Lung (tissue), 12 donors: ENCODE data around the gene S100PBP. TPM values are rescaled to one million over a fixed set of nuclear protein-coding genes. Genes with fewer than 3 reads are reported as not detected.

Source experiments
- ATAC-seq: fragments of 200-7000 bp; cut with Tn5 transposase; one replicate; pipeline ENCODE4 v1.9.1; 2020; ENCODE audit warnings: moderate number of reproducible peaks; ENCODE audit not compliant: insufficient read depth, low FRiP score
- DNase-seq, 3 donors: peaks; one replicate each; pipeline ENCODE4 v3.0.0-alpha.2; 2013 to 2017
- H3K27ac ChIP-seq, 2 donors: one replicate each; pipeline ENCODE4 v1.5.1; 2013; ENCODE audit warnings: mild to moderate bottlenecking in 2 of 2, moderate library complexity in 2 of 2, control low read depth in 1 of 2, inconsistent platforms in 1 of 2, low read depth in 1 of 2, low read length in 1 of 2
- H3K27me3 ChIP-seq, 3 donors: one replicate each; pipeline ENCODE4 v1.5.1; 2013; ENCODE audit warnings: low read length in 2 of 3; ENCODE audit not compliant: control insufficient read depth in 3 of 3, insufficient read depth in 3 of 3
- H3K36me3 ChIP-seq, 4 donors: one replicate each; pipeline ENCODE4 v1.5.1; 2013; ENCODE audit warnings: low read length in 4 of 4, mild to moderate bottlenecking in 1 of 4, moderate library complexity in 1 of 4; ENCODE audit not compliant: control insufficient read depth in 4 of 4, insufficient read depth in 4 of 4
- H3K4me1 ChIP-seq, 5 donors: one replicate each; pipeline ENCODE4 v1.5.1; 2013; ENCODE audit warnings: low read length in 5 of 5, mild to moderate bottlenecking in 2 of 5, moderate library complexity in 1 of 5; ENCODE audit not compliant: control insufficient read depth in 5 of 5, insufficient read depth in 5 of 5
- H3K4me3 ChIP-seq: one replicate; pipeline ENCODE4 v1.5.1; 2013; ENCODE audit warnings: mild to moderate bottlenecking, control low read depth, moderate library complexity
- H3K9ac ChIP-seq, 2 donors: one replicate each; pipeline ENCODE4 v1.5.1; 2013; ENCODE audit warnings: low read length in 2 of 2, control low read depth in 1 of 2; ENCODE audit not compliant: insufficient read depth in 1 of 2
- H3K9me3 ChIP-seq, 4 donors: one replicate each; pipeline ENCODE4 v1.5.1; 2013; ENCODE audit warnings: low read length in 3 of 4, mild to moderate bottlenecking in 1 of 4, moderate library complexity in 1 of 4; ENCODE audit not compliant: control insufficient read depth in 4 of 4, insufficient read depth in 3 of 4
- WGBS, 2 donors: extraction: QIAGEN DNeasy Blood & Tissue Kit; methylation state at CpG; one replicate each; pipeline ENCODE4 v1.1.7; 2013; 5-methylcytosine and 5-hydroxymethylcytosine counted together
- polyA plus RNA-seq, 2 donors: library from polyadenylated mRNA; stranded (reverse); fragments of 200-250 nt; gene quantifications; one replicate each; pipeline ENCODE4 v1.2.1, GENCODE V29; 2013
- total RNA-seq, 2 donors: library from RNA; depleted of rRNA in 1 of 2; stranded (reverse); fragments of >200 nt in 1 of 2; gene quantifications; one replicate each; pipeline ENCODE4 v1.2.1, GENCODE V29; 2014 to 2021
- TF ChIP-seq, protein P1 (sequence below): IDR thresholded peaks from 2 replicates; pipeline ENCODE4 v1.5.1; 2012; ENCODE audit warnings: mild to moderate bottlenecking; ENCODE audit errors: control extremely low read depth, extremely low read depth
- donor health status: control.
- donor health status: control.
- donor health status: Bipolar disorder and iron deficiency.
- donor health status: healthy.
- donor health status: DM: yes; HTN: yes; CAD: no.

Gene S100PBP
- total and polyA plus RNA-seq, 4 donors: 7.4 to 56.6 (median 20.9) TPM

- H3K9me3 ChIP-seq: peaks cover 0 to 2% (median 0%) of the 10 kb centered on the region in 4 donors
- no peak within 1 kb of the TSS for H3K27ac ChIP-seq
- H3K27me3 ChIP-seq: peaks cover 3 to 37% (median 16%) of the 10 kb centered on the region in 3 donors
- H3K4me1 ChIP-seq: peaks cover 0 to 10% (median 0%) of the 10 kb centered on the region in 5 donors
- no peak within 1 kb of the TSS for H3K4me3 ChIP-seq
- H3K36me3 ChIP-seq: no peaks in the 10 kb centered on the region
- TF ChIP-seq, protein P1, sequence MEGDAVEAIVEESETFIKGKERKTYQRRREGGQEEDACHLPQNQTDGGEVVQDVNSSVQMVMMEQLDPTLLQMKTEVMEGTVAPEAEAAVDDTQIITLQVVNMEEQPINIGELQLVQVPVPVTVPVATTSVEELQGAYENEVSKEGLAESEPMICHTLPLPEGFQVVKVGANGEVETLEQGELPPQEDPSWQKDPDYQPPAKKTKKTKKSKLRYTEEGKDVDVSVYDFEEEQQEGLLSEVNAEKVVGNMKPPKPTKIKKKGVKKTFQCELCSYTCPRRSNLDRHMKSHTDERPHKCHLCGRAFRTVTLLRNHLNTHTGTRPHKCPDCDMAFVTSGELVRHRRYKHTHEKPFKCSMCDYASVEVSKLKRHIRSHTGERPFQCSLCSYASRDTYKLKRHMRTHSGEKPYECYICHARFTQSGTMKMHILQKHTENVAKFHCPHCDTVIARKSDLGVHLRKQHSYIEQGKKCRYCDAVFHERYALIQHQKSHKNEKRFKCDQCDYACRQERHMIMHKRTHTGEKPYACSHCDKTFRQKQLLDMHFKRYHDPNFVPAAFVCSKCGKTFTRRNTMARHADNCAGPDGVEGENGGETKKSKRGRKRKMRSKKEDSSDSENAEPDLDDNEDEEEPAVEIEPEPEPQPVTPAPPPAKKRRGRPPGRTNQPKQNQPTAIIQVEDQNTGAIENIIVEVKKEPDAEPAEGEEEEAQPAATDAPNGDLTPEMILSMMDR: no peak
- peak; percentile 73 for ATAC-seq
- DNase-seq: peak; percentile 62 to 80 (median 74)
- no peak within 1 kb of the TSS for H3K9ac ChIP-seq
- 4% methylated on average over 40 to 79 of the region's 79 CpGs for WGBS, 2 donors
Observed at GRCh38 chr1:32886004-32886827, 68.8 kb downstream of the S100PBP start, which contains the start of gene HPCA. Gene HPCA, plus strand, starts transcription at chr1:32886491. Its CDS starts 2,408 bp downstream, at chr1:32888899.

DNA sequence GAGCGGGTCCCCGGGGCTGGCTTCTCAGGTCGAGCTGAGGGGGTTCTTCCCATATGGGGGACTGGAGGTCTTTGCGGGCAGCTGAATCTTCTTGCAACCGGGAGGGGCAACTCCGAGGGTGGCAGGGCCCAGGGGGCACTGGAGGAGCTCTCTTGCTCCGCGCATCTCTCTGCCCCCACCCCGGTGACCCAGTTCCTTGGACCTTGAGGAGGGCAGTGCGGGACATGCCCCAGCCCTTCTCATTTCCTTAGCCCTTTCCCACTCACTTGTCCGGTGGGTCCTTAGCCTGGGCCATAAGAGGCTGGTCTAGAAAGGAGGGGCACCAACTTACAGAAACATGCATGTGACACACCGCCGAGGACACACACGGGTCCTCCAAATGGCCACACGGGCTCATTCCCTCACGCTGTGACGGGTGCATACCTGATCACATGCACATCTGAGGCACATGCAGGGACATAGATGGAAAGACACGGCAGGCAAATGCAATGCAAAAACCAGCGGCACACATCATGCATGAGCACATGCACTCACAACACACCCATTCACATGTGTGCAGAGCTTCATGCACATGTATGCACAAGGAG, 69.5 kb downstream of the S100PBP start:
- 41 to 48% methylated on average over 17 to 19 of the region's 19 CpGs for WGBS, 2 donors
- H3K27me3 ChIP-seq: peaks cover 3 to 37% (median 22%) of the 10 kb centered on the region in 3 donors
- no peaks in the 10 kb centered on the region for H3K36me3 ChIP-seq

GRCh38 chr1:32887623-32888022, 70.2 kb downstream of the S100PBP start:
- Histone ChIP-seq H3K27me3 (peaks cover 3 to 37% (median 26%) of the 10 kb centered on the region in 3 donors), H3K36me3 (no peaks in the 10 kb centered on the region), H3K4me3 (no peak overlapping the region), H3K9ac (no peak overlapping the region), H3K27ac (no peak overlapping the region), H3K9me3 (peaks cover 0 to 4% (median 0%) of the 10 kb centered on the region in 4 donors), H3K4me1 (peaks cover 0 to 5% (median 0%) of the 10 kb centered on the region in 5 donors)
- ATAC-seq: no peak
- DNase-seq: no peak
- TF ChIP-seq, protein P1: no peak
- WGBS, 2 donors: 77 to 81% methylated on average over 12 of the region's 12 CpGs

More for the DNA sequence above, 69.5 kb downstream of the S100PBP start:
- H3K4me1 ChIP-seq: peaks cover 0 to 9% (median 0%) of the 10 kb centered on the region in 5 donors
- no peak for ATAC-seq
- H3K4me3 ChIP-seq: no peak overlapping the region
- no peak for DNase-seq
- H3K9me3 ChIP-seq: peaks cover 0 to 2% (median 0%) of the 10 kb centered on the region in 4 donors
- no peak overlapping the region for H3K9ac ChIP-seq
- TF ChIP-seq, protein P1: no peak
- no peak overlapping the region for H3K27ac ChIP-seq
